GM19452 (cell line): ENCODE data around the gene SIM2.

ENCODE experiments used
- ATAC-seq: cut with Tn5 transposase; IDR thresholded peaks from one replicate; pipeline ENCODE4 v1.9.1; 2021; ENCODE audit not compliant: unreplicated experiment

SIM2 gene

DNA sequence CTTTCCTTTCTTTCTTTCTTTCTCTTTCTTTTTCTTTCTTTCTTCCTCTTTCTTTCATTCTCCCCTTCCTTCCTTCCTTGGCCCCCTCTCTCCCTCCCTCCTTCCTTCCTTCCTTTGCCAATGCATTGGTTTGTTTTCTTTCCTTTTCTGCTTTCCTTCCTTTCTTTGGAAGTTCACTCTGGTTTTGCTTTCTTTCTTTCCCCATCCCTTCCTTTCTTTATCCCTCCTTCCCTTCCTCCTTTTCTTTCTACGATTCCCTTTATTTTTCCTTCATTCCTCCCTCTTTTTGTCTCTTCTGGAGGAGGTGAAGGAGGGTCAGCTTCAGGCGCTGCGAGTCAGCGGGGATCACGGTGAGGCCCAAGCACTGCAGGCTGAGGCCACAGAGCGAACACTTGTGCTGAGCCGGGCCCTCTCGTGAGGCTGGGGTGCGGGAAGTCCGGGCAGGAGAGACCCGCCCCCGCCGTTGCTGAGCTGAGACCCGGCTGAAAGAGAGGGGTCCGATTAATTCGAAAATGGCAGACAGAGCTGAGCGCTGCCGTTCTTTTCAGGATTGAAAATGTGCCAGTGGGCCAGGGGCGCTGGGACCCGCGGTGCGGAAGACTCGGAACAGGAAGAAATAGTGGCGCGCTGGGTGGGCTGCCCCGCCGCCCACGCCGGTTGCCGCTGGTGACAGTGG is 1.5 kb downstream of the SIM2 start:
- ATAC-seq = no peak

GRCh38 chr21:36700971-36701755 is 2.2 kb downstream of the SIM2 start:
- no peak for ATAC-seq

GRCh38 chr21:36701756-36702621 is 3.1 kb downstream of the SIM2 start:
- no peak for ATAC-seq

DNA sequence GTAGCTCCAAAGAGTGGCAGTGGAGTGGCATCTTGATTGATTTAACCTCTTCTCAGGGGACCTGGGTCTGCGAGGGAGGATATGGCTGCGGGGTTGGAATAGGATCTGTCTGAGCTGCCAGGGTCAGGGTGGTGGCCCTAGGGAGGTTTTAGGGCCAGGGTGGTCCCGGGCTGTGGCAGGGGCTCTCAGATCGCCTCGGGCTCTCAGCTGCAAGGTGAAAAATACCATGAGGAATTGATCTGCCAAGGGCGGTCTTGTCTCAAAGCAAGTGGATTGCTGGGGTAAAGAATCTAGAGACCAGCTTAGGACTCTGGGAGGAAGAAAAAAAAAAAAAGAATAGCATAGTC is 3.7 kb downstream of the SIM2 start:
- ATAC-seq = no peak

GRCh38 chr21:36703123-36703522 is 4.2 kb downstream of the SIM2 start:
- ATAC-seq = no peak

DNA sequence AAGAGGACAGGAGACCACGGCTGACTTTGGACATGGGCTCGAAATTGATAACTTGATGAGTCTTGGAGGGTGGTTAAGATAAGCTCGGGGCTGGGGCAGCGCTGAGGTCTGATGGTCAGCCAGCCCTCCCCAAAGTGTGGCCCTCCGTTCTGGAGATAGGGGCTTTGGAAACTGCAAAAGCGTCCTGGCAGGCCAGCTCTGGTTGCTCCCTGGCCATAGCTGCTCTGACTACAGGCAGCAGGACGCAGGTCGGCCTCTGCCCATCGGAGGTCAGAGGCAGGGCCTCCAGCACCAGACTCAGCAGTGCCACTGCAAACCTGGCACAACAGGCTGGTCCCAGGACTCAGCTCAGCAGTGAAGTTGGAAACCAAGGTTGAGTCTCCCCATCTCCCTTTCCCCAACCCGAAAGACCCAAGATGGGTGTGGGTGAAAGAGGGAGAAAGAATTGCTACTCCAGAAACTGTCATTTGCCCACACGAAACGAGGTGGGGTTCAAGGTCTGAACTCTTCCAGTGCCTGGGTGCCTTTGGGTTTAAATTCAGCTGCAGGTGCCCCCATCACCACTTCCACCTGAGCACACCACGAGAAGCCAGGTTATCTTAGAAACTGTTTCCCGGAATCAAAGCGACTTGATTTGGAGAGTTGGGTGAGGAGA is 4.8 kb downstream of the SIM2 start:
- ATAC-seq = no peak

GRCh38 chr21:36704281-36704957 is 5.5 kb downstream of the SIM2 start:
- no peak for ATAC-seq

DNA sequence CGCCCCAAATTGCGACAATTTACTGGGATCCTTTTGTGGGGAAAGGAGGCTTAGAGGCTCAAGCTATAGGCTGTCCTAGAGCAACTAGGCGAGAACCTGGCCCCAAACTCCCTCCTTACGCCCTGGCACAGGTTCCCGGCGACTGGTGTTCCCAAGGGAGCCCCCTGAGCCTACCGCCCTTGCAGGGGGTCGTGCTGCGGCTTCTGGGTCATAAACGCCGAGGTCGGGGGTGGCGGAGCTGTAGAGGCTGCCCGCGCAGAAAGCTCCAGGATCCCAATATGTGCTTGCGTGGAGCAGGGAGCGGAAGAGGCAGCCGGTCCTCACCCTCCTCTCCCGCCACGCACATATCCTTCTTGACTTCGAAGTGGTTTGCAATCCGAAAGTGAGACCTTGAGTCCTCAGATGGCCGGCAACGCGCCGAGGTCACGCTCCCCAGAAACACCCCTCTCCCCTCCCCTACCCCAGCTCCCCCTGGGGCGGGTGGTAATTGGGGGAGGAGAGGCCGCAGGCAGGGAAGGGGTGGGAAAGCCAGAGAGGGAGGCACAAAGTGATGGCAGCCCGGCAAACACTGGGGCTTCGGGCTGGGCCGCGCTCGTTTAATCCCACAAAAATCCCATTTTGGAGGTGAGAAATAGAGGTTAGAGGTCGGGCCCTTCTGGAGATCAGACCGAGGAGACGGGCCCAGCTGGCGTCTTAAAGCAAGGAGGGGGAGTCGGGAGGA is 6.2 kb downstream of the SIM2 start:
- ATAC-seq = no peak

DNA sequence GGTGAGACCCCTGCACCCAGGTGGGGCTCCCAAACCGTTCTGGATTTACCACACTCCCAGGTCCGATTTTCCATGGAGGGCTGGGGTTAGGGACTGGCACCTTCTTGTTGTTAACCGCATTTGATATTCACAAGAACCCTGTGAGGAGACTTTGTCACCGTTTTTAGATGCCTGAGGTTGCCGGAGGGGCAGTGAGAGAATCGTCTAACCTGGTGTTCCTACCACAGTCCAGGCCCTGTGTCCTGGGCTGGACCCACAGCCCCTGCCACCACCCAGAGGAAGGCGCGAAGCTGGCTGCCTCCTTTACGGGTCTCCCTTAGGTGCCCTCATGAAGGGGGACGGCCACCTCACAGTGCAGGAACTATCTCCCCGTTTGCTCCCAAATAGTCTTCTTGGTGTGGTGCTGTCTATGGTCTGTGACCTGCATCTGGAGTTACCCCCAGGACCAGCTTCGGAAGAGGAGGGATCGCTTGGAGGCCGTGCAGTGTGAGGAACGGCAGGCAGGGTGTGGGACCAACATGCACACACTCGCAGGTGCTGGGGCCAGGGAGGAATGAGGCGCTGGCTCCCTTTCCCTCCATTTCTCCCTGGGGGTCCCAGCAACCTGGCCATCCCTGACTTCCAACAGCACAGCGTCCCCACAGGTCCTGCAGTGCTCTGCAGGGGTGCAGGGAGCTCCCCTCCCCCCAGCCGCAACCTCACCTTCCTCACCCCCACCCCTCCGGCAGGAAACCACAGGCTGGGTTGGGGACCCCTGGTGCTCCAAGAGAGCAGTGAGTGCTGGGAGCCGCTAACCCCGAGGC is 7.0 kb downstream of the SIM2 start:
- ATAC-seq = no peak

DNA sequence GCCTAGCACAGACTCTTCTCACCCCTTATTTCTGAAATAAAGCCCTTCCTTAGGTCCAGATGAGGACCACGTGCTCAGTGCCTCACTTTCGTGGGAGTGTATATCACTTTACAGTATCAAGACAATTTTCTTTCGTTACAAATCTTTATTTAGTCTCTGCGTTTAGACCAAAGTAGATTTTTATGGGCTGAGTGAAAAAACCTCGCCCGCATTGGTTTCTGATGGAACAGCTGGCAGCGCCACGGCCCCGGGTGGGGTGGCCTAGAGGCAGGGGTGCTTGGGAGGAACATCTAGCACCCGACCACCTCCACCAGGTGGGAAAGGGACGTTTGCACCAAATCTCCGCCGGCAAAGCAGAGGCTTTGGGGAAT is 7.6 kb downstream of the SIM2 start:
- no peak for ATAC-seq

DNA sequence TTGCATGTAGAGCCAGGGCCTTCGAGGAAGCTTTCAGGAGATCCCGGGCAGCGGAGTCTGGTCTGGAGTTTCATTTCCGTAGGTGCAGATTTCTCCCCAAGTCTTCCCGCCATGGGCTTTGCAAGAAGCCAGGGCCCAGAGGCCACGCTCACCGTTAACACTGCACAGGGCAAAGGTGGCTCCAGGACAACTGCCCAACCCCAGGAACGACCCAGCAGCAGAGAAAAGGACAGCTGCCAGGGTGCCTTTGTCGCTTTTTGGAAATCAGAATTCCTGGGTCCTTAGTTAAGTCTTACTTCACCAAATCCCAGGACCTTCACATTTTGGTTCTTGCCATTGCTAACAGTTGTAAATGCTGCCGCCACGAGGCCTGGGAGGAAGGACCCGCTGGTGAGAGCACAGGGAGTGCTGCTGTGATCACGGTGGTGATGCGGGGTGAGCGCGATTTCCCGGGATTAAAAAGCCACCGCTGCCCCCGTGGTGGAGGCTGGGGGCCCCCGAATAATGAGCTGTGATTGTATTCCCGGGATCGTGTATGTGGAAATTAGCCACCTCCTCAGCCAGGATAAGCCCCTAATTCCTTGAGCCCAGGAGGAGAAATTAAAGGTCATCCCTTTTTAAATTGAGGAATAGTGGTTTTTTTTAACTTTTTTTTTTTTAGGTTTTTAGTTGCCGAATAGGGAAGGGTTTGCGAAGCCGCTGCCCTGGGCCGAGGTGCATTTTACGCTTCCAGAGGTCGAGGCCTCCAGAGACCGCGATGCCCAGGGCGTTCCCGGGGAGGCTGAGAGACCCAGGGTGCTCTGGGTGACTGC is 8.2 kb downstream of the SIM2 start:
- no peak for ATAC-seq

GRCh38 chr21:36707763-36708285 is 8.9 kb downstream of the SIM2 start:
- ATAC-seq = no peak

GRCh38 chr21:36708286-36709029 is 9.5 kb downstream of the SIM2 start:
- ATAC-seq = no peak

DNA sequence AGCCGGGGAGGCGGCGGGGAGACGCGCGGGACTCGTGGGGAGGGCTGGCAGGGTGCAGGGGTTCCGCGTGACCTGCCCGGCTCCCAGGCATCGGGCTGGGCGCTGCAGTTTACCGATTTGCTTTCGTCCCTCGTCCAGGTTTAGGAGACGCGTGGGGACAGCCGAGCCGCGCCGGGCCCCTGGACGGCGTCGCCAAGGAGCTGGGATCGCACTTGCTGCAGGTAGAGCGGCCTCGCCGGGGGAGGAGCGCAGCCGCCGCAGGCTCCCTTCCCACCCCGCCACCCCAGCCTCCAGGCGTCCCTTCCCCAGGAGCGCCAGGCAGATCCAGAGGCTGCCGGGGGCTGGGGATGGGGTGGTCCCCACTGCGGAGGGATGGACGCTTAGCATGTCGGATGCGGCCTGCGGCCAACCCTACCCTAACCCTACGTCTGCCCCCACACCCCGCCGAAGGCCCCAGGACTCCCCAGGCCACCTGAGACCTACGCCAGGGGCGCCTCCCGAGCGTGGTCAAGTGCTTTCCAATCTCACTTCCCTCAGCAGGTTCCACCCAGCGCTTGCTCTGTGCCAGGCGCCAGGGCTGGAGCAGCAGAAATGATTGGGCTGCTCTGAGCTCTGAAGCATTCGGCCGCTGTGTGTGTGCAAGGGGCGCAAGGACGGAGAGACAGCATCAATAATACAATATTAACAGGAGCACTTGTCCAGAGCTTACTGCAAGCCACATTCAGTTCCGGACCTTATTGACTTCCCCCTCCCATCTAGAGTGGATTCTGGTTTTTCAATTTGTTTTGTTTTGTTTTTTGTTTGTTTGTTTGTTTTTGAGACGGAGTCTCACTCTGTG is 10.3 kb downstream of the SIM2 start:
- ATAC-seq = no peak

- no peak for ATAC-seq
Observed at GRCh38 chr21:36709868-36710728, 11.2 kb downstream of the SIM2 start.

DNA sequence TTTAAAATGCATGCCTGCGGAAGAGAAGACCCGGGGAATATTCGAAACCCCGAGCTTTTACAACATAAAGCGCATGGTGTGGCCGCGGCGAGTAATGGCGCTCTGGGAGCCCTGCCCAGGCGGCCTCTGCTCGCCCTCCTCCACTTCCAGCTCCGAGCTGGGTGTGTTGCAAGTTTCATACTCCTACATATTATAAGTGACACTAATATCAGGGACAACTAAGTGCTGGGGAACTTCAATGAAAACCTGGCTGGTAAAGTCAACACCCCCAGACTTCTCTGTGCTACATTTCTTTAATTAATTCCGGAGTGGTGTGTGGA is 11.8 kb downstream of the SIM2 start:
- no peak for ATAC-seq
